ENCODE measurements around the gene CHMP2A. TPM values are rescaled to one million over a fixed set of nuclear protein-coding genes. Genes with fewer than 3 reads are reported as not detected.
A peak's percentile ranks its signal among the peaks of the same experiment; 100 is the strongest.

The CHMP2A gene
- total and polyA plus RNA-seq, 2 donors (not counting 1 experiment from before 2014, with no cell fraction given) = 62.5 to 97.5 TPM

- peaks cover 0 to 7% of the 10 kb centered on the region in 2 experiments for H3K36me3 ChIP-seq (replicated peaks in 1 of 2; ENCODE audit: control extremely low read depth in 1 of 2, control insufficient read depth in 1 of 2, extremely low read depth in 1 of 2, insufficient read depth in 2 of 2, low read length in 1 of 2)
- ChIA-PET CTCF (interaction anchor here (1.0 to 2.5 kb wide), 3 partner anchors 20 to 62 kb away, joined by 3 to 23 read pairs (median 7); partner anchors contain the start of gene ZBTB45), POLR2A (interaction anchor here (0.5 to 2.3 kb wide), 10 partner anchors 13 to 481 kb away, joined by 3 to 15 read pairs (median 4); partner anchors contain the start of genes CHMP2A and ZBTB45)
- WGBS (ENCODE audit: insufficient coverage) = under 1% methylated on average over 63 of the region's 66 CpGs
- no peaks in the 10 kb centered on the region for H3K9me3 Mint-ChIP-seq (ENCODE audit: insufficient read depth)
- no peaks in the 10 kb centered on the region for H4K20me1 ChIP-seq (ENCODE audit: control insufficient read depth, insufficient read depth, low read length, poor library complexity, severe bottlenecking)
- no peak for TF ChIP-seq CTCF (IDR thresholded peaks at IDR 0.05)
- H3K4me1 Mint-ChIP-seq = peaks cover 55% of the 10 kb centered on the region
- H3K4me3 Mint-ChIP-seq = peak overlapping the region; percentile 90
- peak overlapping the region; percentile 96 for H3K9ac ChIP-seq (ENCODE audit: low read length)
- no peaks in the 10 kb centered on the region for H3K27me3 ChIP-seq (replicated peaks in 1 of 4; ENCODE audit: control extremely low read depth in 1 of 4, control insufficient read depth in 3 of 4, insufficient read depth in 4 of 4, low read length in 3 of 4)
- ATAC-seq (ENCODE audit: low read depth) = peak; percentile 39
- H3K27me3 Mint-ChIP-seq = no peaks in the 10 kb centered on the region
- DNase-seq = peak; percentile 93
- peak overlapping the region; percentile 35 to 99 (median 79) for H3K4me3 ChIP-seq (ENCODE audit: control extremely low read depth in 1 of 5, extremely low read depth in 1 of 5, insufficient read depth in 1 of 5, low read depth in 2 of 5, low read length in 4 of 5)
- intact Hi-C loops (cut with micrococcal nuclease) = no loop called here
- peak overlapping the region; percentile 97 to 99 for H3K27ac ChIP-seq (ENCODE audit: low read length in 2 of 2)
- peak overlapping the region; percentile 95 for H3K27ac Mint-ChIP-seq
- H3K9me3 ChIP-seq (ENCODE audit: control extremely low read depth in 1 of 3, control insufficient read depth in 2 of 3, insufficient read depth in 1 of 3, low read length in 2 of 3) = peaks cover 0 to 11% (median 0%) of the 10 kb centered on the region in 3 donors
- H3K4me2 ChIP-seq (replicated peaks; ENCODE audit: low read depth, low read length, poor library complexity, severe bottlenecking) = peak overlapping the region; percentile 87
- H2AFZ ChIP-seq (ENCODE audit: insufficient read depth, low read depth, low read length, poor library complexity, severe bottlenecking) = peak overlapping the region; percentile 79
- peaks cover 16% of the 10 kb centered on the region for H3K79me2 ChIP-seq (ENCODE audit: control insufficient read depth, insufficient read depth, low read length)
- H3K4me1 ChIP-seq (ENCODE audit: control insufficient read depth in 2 of 2, insufficient read depth in 2 of 2, low read length in 2 of 2) = peaks cover 31 to 46% of the 10 kb centered on the region in 2 donors
These were observed 20.5 kb upstream of the CHMP2A start for GRCh38 chr19:58575183-58576041.

- peaks cover 0 to 11% (median 0%) of the 10 kb centered on the region in 3 donors for H3K9me3 ChIP-seq (ENCODE audit: control extremely low read depth in 1 of 3, control insufficient read depth in 2 of 3, insufficient read depth in 1 of 3, low read length in 2 of 3)
- Mint-ChIP-seq H3K27ac (peak overlapping the region; percentile 99), H3K27me3 (no peaks in the 10 kb centered on the region), H3K4me1 (peaks cover 46% of the 10 kb centered on the region), H3K9me3 (ENCODE audit: insufficient read depth) (no peaks in the 10 kb centered on the region), H3K4me3 (peak overlapping the region; percentile 95)
- peaks cover 0 to 14% of the 10 kb centered on the region in 2 experiments for H3K36me3 ChIP-seq (replicated peaks in 1 of 2; ENCODE audit: control extremely low read depth in 1 of 2, control insufficient read depth in 1 of 2, extremely low read depth in 1 of 2, insufficient read depth in 2 of 2, low read length in 1 of 2)
- CTCF ChIA-PET = no interaction called here
- peak overlapping the region; percentile 87 for H3K4me2 ChIP-seq (replicated peaks; ENCODE audit: low read depth, low read length, poor library complexity, severe bottlenecking)
- H2AFZ ChIP-seq (ENCODE audit: insufficient read depth, low read depth, low read length, poor library complexity, severe bottlenecking) = peak overlapping the region; percentile 53
- ATAC-seq (ENCODE audit: low read depth) (no peak), DNase-seq (no peak)
- peak overlapping the region; percentile 99 for H3K27ac ChIP-seq (ENCODE audit: low read length in 2 of 2)
- POLR2A ChIA-PET = interaction anchor here (2.2 kb wide), 1 partner anchor 14 kb away, joined by 23 read pairs; the partner anchor contains the start of gene UBE2M
- 2% methylated on average over 20 of the region's 20 CpGs for WGBS (ENCODE audit: insufficient coverage)
- intact Hi-C loops (cut with micrococcal nuclease) = loop anchor here (1.0 kb wide), 8 partner anchors 14 to 172 kb away; partner anchors contain the start of genes TRIM28, ZNF132, ZNF324B and ZNF584
- peak overlapping the region; percentile 59 to 76 (median 64) for H3K4me3 ChIP-seq (ENCODE audit: control extremely low read depth in 1 of 5, extremely low read depth in 1 of 5, insufficient read depth in 1 of 5, low read depth in 2 of 5, low read length in 4 of 5)
- H3K27me3 ChIP-seq (replicated peaks in 1 of 4; ENCODE audit: control extremely low read depth in 1 of 4, control insufficient read depth in 3 of 4, insufficient read depth in 4 of 4, low read length in 3 of 4) = no peaks in the 10 kb centered on the region
- H3K4me1 ChIP-seq (ENCODE audit: control insufficient read depth in 2 of 2, insufficient read depth in 2 of 2, low read length in 2 of 2) = peaks cover 31 to 44% of the 10 kb centered on the region in 2 donors
- no peak for TF ChIP-seq EZH2 (IDR thresholded peaks at IDR 0.05; ENCODE audit: borderline replicate concordance, insufficient read depth, low read depth, low read length, poor library complexity, severe bottlenecking)
- TF ChIP-seq CTCF (IDR thresholded peaks at IDR 0.05) = no peak
- H3K79me2 ChIP-seq (ENCODE audit: control insufficient read depth, insufficient read depth, low read length) = peaks cover 12% of the 10 kb centered on the region
- peak overlapping the region; percentile 80 for H3K9ac ChIP-seq (ENCODE audit: low read length)
- no peaks in the 10 kb centered on the region for H4K20me1 ChIP-seq (ENCODE audit: control insufficient read depth, insufficient read depth, low read length, poor library complexity, severe bottlenecking)
These were observed 18.8 kb upstream of the CHMP2A start for GRCh38 chr19:58573658-58574164.

Data from B cell (primary cell).